Measurements from ENCODE around the gene UCHL5. TPM values are rescaled to one million over a fixed set of nuclear protein-coding genes. Genes with fewer than 3 reads are reported as not detected.

UCHL5 gene
- total and polyA plus RNA-seq, 2 of the 13 experiments (the other 11 are each of a cell fraction or from before 2014, with no cell fraction given), result 18.2 to 44.1 TPM

GRCh38 chr1:192969091-192969490, 90.1 kb downstream of the UCHL5 start (continued):
- no peak for TF ChIP-seq RBFOX2 (IDR thresholded peaks at IDR 0.05; ENCODE audit: low read depth, low read length)

- no TSS peak for BruUV-seq (replicated peaks)
- no peak for TF ChIP-seq ZNF672 (CRISPR knock-in tag; IDR thresholded peaks at IDR 0.05)
- TF ChIP-seq POLR2AphosphoS5 (IDR thresholded peaks at IDR 0.05; ENCODE audit: low read depth, low read length), result no peak
- TF ChIP-seq RAD21 (CRISPR knock-in tag; IDR thresholded peaks at IDR 0.05), result no peak
- peak; percentile 24; the same call in 1 of the 2 replicates for TF ChIP-seq CEBPB (IDR thresholded peaks at IDR 0.05; ENCODE audit: borderline replicate concordance, low read depth, low read length)
- 0 out of 2 replicates have a peak, but pooled peaks have one; percentile 10 for TF ChIP-seq BCL6 (CRISPR knock-in tag; IDR thresholded peaks at IDR 0.05)
- TF ChIP-seq HNF4A (CRISPR knock-in tag; IDR thresholded peaks at IDR 0.05), result peak; percentile 67
- no peak for TF ChIP-seq MTA1 (CRISPR knock-in tag; IDR thresholded peaks at IDR 0.05; ENCODE audit: borderline replicate concordance)
- TF ChIP-seq RBFOX2 (IDR thresholded peaks at IDR 0.05; ENCODE audit: low read depth, low read length), result no peak
- peak; percentile 77 for TF ChIP-seq CEBPG (CRISPR knock-in tag; IDR thresholded peaks at IDR 0.05)
- TF ChIP-seq HHEX (CRISPR knock-in tag; IDR thresholded peaks at IDR 0.05), result no peak
- peak; percentile 38; the same call in 1 of the 2 replicates for TF ChIP-seq HNF4G (IDR thresholded peaks at IDR 0.05; ENCODE audit: borderline replicate concordance, low read depth, low read length)
- TF ChIP-seq HNF4G (CRISPR knock-in tag; IDR thresholded peaks at IDR 0.05; ENCODE audit: borderline replicate concordance, low read depth), result no peak
- peak; percentile 87 for TF ChIP-seq ZNF644 (CRISPR knock-in tag; IDR thresholded peaks at IDR 0.05; ENCODE audit: low read depth)
- TF ChIP-seq ZFP37 (CRISPR knock-in tag; IDR thresholded peaks at IDR 0.05; ENCODE audit: borderline replicate concordance), result no peak
- Histone ChIP-seq H4K20me1 (ENCODE audit: insufficient read depth, low read length) (no peaks in the 10 kb centered on the region), H3K9ac (ENCODE audit: insufficient read depth, low read depth, low read length) (no peak overlapping the region), H3K27me3 (ENCODE audit: control insufficient read depth in 1 of 2, insufficient read depth in 2 of 2, low read length in 2 of 2) (no peaks in the 10 kb centered on the region; a peak in 1 of 5 replicates), H3K36me3 (replicated peaks in 1 of 2; ENCODE audit: control insufficient read depth in 1 of 2, insufficient read depth in 2 of 2, low read length in 2 of 2) (no peaks in the 10 kb centered on the region), H3K27ac (ENCODE audit: extremely low read length, insufficient read depth, low read length) (no peak overlapping the region), H3K79me2 (ENCODE audit: insufficient read depth, low read length) (no peaks in the 10 kb centered on the region), H3K4me3 (replicated peaks in 1 of 3; ENCODE audit: insufficient read depth in 1 of 3, low read depth in 2 of 3, low read length in 3 of 3) (no peak overlapping the region), H3K4me2 (ENCODE audit: low read depth, low read length) (peak overlapping the region; percentile 12; the same call in 1 of the 2 replicates), H3K9me3 (ENCODE audit: low read length) (no peaks in the 10 kb centered on the region), H3K4me1 (ENCODE audit: insufficient read depth, low read length) (peaks cover 7% of the 10 kb centered on the region), H2AFZ (ENCODE audit: low read length) (no peak overlapping the region)
- FAIRE-seq, result no peak
- ChIA-PET CTCF (ENCODE audit: low intra/inter-chr PET ratio, low total read pairs) (no interaction called here), POLR2A (no interaction called here)
- peak; percentile 64; the same call in 2 of the 3 replicates for ATAC-seq
- in situ Hi-C loops (cut with HindIII; ENCODE audit: extremely low pct_ligation_motif_present, low pct_unique_long_range_greater_than_20kb), result no loop called here
- intact Hi-C loops (cut with micrococcal nuclease; ENCODE audit: unreplicated experiment), result no loop called here
- DNase-seq (ENCODE audit: low spot score), result peak; percentile 7
These were observed 90.8 kb downstream of the UCHL5 start for GRCh38 chr1:192968323-192968722.

All from HepG2 (cell line).